WTC11 (cell line): ENCODE data around the gene ALOX15B. TPM values are rescaled to one million over a fixed set of nuclear protein-coding genes. Genes with fewer than 3 reads are reported as not detected.

Experiments
- ATAC-seq: fragments of 200-7000 bp; cut with Tn5 transposase; 2 replicates; pipeline ENCODE4 v1.10.0; 2021; ENCODE audit warnings: mild to moderate bottlenecking, moderate library complexity
- CTCF ChIA-PET: fragments of 300-600 bp; sonication (Branson Sonifier 250); formaldehyde crosslinking; loops from one replicate; lab custom pipeline; 2021; ENCODE audit warnings: antibody characterized with exemption; lab: Charles Lee
- POLR2A ChIA-PET: fragments of 350-600 bp; sonication (Branson Sonifier 250); formaldehyde crosslinking; loops from one replicate; lab custom pipeline; 2021; ENCODE audit warnings: antibody characterized with exemption; lab: Charles Lee
- DNase-seq: peaks from one replicate; pipeline ENCODE4 v3.0.0; 2021; ENCODE audit warnings: low spot score
- H3K27ac Mint-ChIP-seq: 2 replicates; pipeline ENCODE4 v1.8.0; 2021; ENCODE audit warnings: mixed read lengths
- H3K27me3 Mint-ChIP-seq: 2 replicates; pipeline ENCODE4 v1.8.0; 2021; ENCODE audit warnings: low read depth, mild to moderate bottlenecking, moderate library complexity, mixed read lengths
- H3K36me3 Mint-ChIP-seq: 2 replicates; pipeline ENCODE4 v1.8.0; 2021; ENCODE audit warnings: mixed read lengths
- H3K4me1 Mint-ChIP-seq: 2 replicates; pipeline ENCODE4 v1.8.0; 2022; ENCODE audit warnings: mixed read lengths
- H3K4me3 Mint-ChIP-seq: 2 replicates; pipeline ENCODE4 v1.8.0; 2021; ENCODE audit warnings: mild to moderate bottlenecking, moderate library complexity, mixed read lengths
- H3K9me3 Mint-ChIP-seq: 2 replicates; pipeline ENCODE4 v1.8.0; 2021; ENCODE audit warnings: mixed read lengths
- ATF3 ChIP-seq: sonication (generic); formaldehyde crosslinking; conservative IDR thresholded peaks from 2 replicates; pipeline ENCODE4 v1.8.1; 2022; ENCODE audit warnings: mild to moderate bottlenecking, missing genetic modification reagents
- CREB1 ChIP-seq: sonication (generic); formaldehyde crosslinking; IDR thresholded peaks from 2 replicates; pipeline ENCODE4 v1.8.0; 2023; ENCODE audit warnings: mild to moderate bottlenecking, missing genetic modification reagents
- CTCF ChIP-seq: fragments of 200-600 bp; IDR thresholded peaks from 2 replicates; pipeline ENCODE4 v1.8.0; 2022; ENCODE audit warnings: antibody characterized with exemption
- GTF2I ChIP-seq: fragments of 250-450 bp; sonication (Bioruptor Pico); conservative IDR thresholded peaks from 2 replicates; pipeline ENCODE4 v1.4.0; 2021; ENCODE audit warnings: mild to moderate bottlenecking
- HMGXB4 ChIP-seq: sonication (generic); formaldehyde crosslinking; IDR thresholded peaks from 2 replicates; pipeline ENCODE4 v1.8.1; 2023; ENCODE audit warnings: mild to moderate bottlenecking, moderate library complexity, missing genetic modification reagents
- NFE2L1 ChIP-seq: sonication (generic); formaldehyde crosslinking; IDR thresholded peaks from 2 replicates; pipeline ENCODE4 v1.8.1; 2023; ENCODE audit warnings: missing genetic modification reagents
- NR1H2 ChIP-seq: sonication (generic); formaldehyde crosslinking; IDR thresholded peaks from 2 replicates; pipeline ENCODE4 v1.9.0; 2021; ENCODE audit warnings: mild to moderate bottlenecking, moderate library complexity, missing genetic modification reagents
- RORB ChIP-seq: fragments of 250-450 bp; sonication (Bioruptor Pico); IDR thresholded peaks from 2 replicates; pipeline ENCODE4 v1.9.0; 2021; ENCODE audit warnings: mild to moderate bottlenecking
- SP1 ChIP-seq: sonication (generic); formaldehyde crosslinking; conservative IDR thresholded peaks from 2 replicates; pipeline ENCODE4 v1.8.1; 2022; ENCODE audit warnings: missing genetic modification reagents
- TP53 ChIP-seq: sonication (generic); formaldehyde crosslinking; IDR thresholded peaks from 2 replicates; pipeline ENCODE4 v1.8.1; 2023; ENCODE audit warnings: mild to moderate bottlenecking, missing genetic modification reagents
- ZNF219 ChIP-seq: sonication (generic); formaldehyde crosslinking; IDR thresholded peaks from 2 replicates; pipeline ENCODE4 v1.8.0; 2023; ENCODE audit warnings: missing genetic modification reagents, mild to moderate bottlenecking, borderline replicate concordance
- ZSCAN18 ChIP-seq: fragments of 250-450 bp; sonication (Bioruptor Pico); IDR thresholded peaks from 2 replicates; pipeline ENCODE4 v2.1.2; 2022; ENCODE audit warnings: mild to moderate bottlenecking, moderate library complexity
- total RNA-seq: library from RNA; stranded (reverse); gene quantifications from 3 replicates; pipeline ENCODE4 v1.2.3, GENCODE V29; 2021
- TF ChIP-seq, protein P1 (sequence below): fragments of 250-450 bp; sonication (Bioruptor Pico); IDR thresholded peaks from 2 replicates; pipeline ENCODE4 v1.8.0; 2021; ENCODE audit warnings: mild to moderate bottlenecking
- TF ChIP-seq, protein P2 (sequence below): sonication (generic); formaldehyde crosslinking; IDR thresholded peaks from 2 replicates; pipeline ENCODE4 v1.8.1; 2022; ENCODE audit warnings: missing genetic modification reagents, borderline replicate concordance
- TF ChIP-seq, protein P3 (sequence below): sonication (generic); formaldehyde crosslinking; IDR thresholded peaks from 2 replicates; pipeline ENCODE4 v1.8.1; 2023; ENCODE audit warnings: mild to moderate bottlenecking, missing genetic modification reagents
- TF ChIP-seq, protein P4 (sequence below): sonication (generic); formaldehyde crosslinking; IDR thresholded peaks from 2 replicates; pipeline ENCODE4 v1.8.0; 2023; ENCODE audit warnings: missing genetic modification reagents
- TF ChIP-seq, protein P5 (sequence below): sonication (generic); formaldehyde crosslinking; IDR thresholded peaks from 2 replicates; pipeline ENCODE4 v1.8.1; 2022; ENCODE audit warnings: low read depth, mild to moderate bottlenecking, moderate library complexity, missing genetic modification reagents, borderline replicate concordance

The ALOX15B gene
- total RNA-seq, 1 experiment from 2014 or later: 0.22 TPM

- TF ChIP-seq RORB (CRISPR knock-in tag): no peak
- no peak for TF ChIP-seq CTCF
- TF ChIP-seq ZSCAN18: no peak
- no peak for TF ChIP-seq GTF2I (CRISPR knock-in tag)
- TF ChIP-seq, protein P1, sequence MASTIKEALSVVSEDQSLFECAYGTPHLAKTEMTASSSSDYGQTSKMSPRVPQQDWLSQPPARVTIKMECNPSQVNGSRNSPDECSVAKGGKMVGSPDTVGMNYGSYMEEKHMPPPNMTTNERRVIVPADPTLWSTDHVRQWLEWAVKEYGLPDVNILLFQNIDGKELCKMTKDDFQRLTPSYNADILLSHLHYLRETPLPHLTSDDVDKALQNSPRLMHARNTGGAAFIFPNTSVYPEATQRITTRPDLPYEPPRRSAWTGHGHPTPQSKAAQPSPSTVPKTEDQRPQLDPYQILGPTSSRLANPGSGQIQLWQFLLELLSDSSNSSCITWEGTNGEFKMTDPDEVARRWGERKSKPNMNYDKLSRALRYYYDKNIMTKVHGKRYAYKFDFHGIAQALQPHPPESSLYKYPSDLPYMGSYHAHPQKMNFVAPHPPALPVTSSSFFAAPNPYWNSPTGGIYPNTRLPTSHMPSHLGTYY (CRISPR knock-in tag): no peak
- no peak for TF ChIP-seq ATF3
- no peak for TF ChIP-seq HMGXB4 (CRISPR knock-in tag)
- TF ChIP-seq, protein P2, sequence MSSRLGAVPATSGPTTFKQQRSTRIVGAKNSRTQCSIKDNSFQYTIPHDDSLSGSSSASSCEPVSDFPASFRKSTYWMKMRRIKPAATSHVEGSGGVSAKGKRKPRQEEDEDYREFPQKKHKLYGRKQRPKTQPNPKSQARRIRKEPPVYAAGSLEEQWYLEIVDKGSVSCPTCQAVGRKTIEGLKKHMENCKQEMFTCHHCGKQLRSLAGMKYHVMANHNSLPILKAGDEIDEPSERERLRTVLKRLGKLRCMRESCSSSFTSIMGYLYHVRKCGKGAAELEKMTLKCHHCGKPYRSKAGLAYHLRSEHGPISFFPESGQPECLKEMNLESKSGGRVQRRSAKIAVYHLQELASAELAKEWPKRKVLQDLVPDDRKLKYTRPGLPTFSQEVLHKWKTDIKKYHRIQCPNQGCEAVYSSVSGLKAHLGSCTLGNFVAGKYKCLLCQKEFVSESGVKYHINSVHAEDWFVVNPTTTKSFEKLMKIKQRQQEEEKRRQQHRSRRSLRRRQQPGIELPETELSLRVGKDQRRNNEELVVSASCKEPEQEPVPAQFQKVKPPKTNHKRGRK (CRISPR knock-in tag): no peak
- TF ChIP-seq, protein P3, sequence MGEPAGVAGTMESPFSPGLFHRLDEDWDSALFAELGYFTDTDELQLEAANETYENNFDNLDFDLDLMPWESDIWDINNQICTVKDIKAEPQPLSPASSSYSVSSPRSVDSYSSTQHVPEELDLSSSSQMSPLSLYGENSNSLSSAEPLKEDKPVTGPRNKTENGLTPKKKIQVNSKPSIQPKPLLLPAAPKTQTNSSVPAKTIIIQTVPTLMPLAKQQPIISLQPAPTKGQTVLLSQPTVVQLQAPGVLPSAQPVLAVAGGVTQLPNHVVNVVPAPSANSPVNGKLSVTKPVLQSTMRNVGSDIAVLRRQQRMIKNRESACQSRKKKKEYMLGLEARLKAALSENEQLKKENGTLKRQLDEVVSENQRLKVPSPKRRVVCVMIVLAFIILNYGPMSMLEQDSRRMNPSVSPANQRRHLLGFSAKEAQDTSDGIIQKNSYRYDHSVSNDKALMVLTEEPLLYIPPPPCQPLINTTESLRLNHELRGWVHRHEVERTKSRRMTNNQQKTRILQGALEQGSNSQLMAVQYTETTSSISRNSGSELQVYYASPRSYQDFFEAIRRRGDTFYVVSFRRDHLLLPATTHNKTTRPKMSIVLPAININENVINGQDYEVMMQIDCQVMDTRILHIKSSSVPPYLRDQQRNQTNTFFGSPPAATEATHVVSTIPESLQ (CRISPR knock-in tag): no peak
- TF ChIP-seq SP1: no peak
- TF ChIP-seq ZNF219: no peak
- TF ChIP-seq, protein P4, sequence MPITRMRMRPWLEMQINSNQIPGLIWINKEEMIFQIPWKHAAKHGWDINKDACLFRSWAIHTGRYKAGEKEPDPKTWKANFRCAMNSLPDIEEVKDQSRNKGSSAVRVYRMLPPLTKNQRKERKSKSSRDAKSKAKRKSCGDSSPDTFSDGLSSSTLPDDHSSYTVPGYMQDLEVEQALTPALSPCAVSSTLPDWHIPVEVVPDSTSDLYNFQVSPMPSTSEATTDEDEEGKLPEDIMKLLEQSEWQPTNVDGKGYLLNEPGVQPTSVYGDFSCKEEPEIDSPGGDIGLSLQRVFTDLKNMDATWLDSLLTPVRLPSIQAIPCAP (CRISPR knock-in tag): no peak
- TF ChIP-seq, protein P5, sequence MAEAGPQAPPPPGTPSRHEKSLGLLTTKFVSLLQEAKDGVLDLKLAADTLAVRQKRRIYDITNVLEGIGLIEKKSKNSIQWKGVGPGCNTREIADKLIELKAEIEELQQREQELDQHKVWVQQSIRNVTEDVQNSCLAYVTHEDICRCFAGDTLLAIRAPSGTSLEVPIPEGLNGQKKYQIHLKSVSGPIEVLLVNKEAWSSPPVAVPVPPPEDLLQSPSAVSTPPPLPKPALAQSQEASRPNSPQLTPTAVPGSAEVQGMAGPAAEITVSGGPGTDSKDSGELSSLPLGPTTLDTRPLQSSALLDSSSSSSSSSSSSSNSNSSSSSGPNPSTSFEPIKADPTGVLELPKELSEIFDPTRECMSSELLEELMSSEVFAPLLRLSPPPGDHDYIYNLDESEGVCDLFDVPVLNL (CRISPR knock-in tag): no peak
- no peak for TF ChIP-seq TP53 (CRISPR knock-in tag)
- TF ChIP-seq NFE2L1: no peak
- no peak for TF ChIP-seq NR1H2 (CRISPR knock-in tag)
- no peak for TF ChIP-seq CREB1
- ChIA-PET POLR2A (no interaction called here), CTCF (interaction anchor here (0.7 to 1.4 kb wide), 5 partner anchors 11 to 63 kb away, joined by 3 to 6 read pairs (median 3); no protein-coding TSS in a partner anchor)
- Mint-ChIP-seq H3K4me1 (peaks cover 3% of the 10 kb centered on the region), H3K9me3 (no peaks in the 10 kb centered on the region), H3K27me3 (peaks cover 21% of the 10 kb centered on the region), H3K27ac (no peak overlapping the region), H3K36me3 (no peaks in the 10 kb centered on the region), H3K4me3 (no peak overlapping the region)
- no peak for DNase-seq
- ATAC-seq: no peak
Observed at GRCh38 chr17:8052256-8053252, 13.7 kb downstream of the ALOX15B start.
